Amniotic epithelial cell (primary cell): Measurements from ENCODE around the gene WDR41.

Source experiments
- DNase-seq: peaks from one replicate; pipeline ENCODE4 v3.0.0-alpha.2; 2010; ENCODE audit warnings: low read depth

The WDR41 gene

DNA sequence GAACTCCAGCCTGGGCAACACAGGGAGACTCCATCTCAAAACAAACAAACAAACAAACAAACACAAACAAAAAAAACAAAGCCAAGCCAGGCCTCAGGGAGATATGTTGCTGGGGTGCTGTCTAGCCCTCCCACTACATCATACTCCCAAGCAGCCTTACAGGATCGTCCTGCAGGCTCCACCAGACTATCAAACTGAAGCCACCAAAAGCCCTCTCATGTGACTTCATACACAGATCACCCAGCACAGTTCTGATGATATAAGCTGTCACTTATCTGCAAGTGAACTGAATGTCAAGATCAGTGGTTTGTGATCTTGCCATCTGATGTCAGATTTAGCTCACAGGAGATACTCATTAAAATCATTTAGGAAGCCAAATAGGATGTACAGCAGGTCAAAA, 43.3 kb downstream of the WDR41 start:
- DNase-seq: no peak

GRCh38 chr5:77444356-77444755, 47.8 kb downstream of the WDR41 start:
- DNase-seq: no peak

DNA sequence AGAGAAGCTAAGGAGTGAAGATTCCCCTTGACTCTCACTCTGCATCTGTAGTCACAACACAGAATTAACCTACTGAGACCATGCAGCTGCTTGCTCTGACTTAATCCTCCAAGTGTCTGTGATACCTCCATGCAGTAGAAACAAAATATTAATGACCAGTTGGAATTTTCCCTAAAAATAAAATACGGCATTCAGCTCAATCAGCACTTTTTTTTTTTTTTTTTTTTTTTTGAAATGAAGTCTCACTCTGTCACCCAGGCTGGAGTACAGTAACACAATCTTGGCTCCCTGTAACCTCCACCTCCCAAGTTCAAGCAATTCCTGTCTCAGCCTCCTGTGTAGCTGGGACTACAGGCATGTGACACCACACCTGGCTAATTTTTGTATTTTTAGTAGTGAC, 48.4 kb downstream of the WDR41 start:
- no peak for DNase-seq

DNA sequence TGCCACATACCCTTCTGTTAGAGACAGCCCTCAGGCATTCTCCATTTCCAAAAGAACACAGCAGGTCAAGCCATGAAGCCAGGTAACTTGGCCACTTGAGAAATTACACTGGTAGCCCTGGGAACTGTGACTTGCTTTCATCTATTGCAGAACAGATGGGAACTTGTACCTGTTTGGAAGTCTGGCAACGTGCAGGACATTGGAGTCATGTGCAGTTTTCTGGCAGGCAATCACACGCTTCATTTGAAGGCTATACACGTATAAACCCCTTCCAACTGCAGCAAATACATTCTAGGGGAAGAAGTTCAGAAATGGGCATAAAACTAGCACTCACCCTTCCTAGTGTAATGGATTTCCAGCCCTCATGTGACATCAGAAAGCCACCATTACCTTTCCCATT, 54.0 kb downstream of the WDR41 start:
- DNase-seq: no peak

GRCh38 chr5:77437194-77437593, 54.9 kb downstream of the WDR41 start:
- DNase-seq: no peak

GRCh38 chr5:77431719-77432118, 60.4 kb downstream of the WDR41 start:
- no peak for DNase-seq

DNA sequence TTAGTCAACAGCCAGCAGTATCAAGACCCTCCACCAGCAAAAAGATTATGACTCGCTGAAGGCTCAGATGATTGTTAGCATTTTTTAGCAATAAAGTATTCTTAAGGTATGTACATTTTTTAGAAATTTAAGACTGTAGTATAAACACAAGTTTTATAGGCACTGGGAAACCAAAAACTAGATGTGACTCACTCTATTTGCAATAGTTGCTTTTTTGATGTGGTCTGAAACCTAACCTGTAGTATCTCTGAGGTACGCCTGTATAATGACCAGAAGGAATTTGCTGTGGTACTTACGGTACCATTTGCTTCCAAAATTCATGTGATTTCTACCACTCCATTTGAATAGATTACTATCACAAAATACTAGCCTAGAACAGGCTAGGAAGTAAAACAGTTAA, 60.8 kb downstream of the WDR41 start:
- DNase-seq: no peak

DNA sequence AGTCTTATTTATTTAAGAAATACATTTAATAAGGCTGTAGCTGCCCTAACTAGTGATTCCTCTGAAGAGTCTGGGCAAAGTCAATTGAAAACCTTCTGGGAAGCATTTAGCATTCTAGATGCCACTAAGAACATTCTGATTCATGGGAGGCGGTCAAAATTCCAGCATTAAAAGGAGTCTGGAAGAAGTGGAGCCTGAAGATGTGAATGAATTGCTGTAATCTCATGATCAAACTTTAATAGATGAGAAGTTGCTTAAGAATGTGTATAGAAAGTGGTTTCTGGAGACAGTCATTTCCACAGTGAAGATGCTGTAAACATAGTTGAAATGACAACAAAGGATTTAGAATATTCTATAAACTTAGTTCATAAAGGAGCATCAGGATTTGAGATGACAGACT, 61.4 kb downstream of the WDR41 start:
- no peak for DNase-seq

GRCh38 chr5:77428526-77428925, 63.6 kb downstream of the WDR41 start:
- DNase-seq: no peak

GRCh38 chr5:77427998-77428397, 64.1 kb downstream of the WDR41 start:
- no peak for DNase-seq

DNA sequence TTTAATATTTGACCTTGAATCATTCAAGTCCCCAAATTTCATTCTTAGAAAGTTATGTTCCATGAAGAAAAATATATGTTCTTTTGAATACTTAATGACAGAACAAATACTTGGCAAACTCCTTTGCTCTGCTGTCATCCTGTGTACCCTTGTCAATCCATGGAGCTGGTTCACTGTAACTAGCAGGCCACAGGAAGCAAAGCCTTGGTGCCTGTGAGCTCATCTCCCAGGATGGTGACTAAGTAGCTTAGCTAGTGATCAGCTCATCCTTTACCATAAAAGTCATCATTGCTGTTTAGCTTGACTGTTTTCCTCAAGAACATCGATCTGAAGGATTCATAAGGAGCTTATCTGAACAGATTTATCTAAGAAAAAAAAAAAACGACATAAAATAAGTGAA, 65.4 kb downstream of the WDR41 start:
- peak; percentile 30 for DNase-seq

DNA sequence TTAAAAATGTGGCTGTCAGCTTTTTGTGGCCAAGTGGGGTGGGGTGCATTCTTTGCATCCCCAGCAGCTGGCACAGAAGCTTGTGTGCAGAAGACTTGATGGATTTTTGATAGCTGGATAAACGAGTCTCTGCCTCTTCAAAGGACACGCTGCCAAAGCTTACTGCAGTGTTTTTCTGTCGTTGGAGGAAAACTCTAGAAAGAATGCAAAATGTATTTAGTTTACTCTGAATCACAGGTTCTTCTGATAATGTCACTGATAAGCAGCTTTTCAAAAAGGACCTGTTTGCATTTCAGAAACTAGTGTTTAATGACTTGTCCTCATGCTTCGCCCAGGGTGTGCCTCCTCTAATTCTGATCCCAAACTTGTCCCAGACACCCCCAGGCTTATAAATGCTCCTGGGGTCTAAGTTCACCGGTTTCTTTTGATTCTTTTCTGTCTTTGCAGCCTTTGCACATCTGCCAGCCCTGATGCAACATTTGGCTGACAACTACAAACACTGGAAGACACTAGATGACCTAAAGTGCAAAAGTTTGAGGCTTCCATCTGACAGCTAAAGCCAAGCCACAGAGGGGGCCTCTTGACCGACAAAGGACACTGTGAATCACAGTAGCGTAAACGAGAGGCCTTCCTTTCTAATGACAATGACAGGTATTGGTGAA, 66.0 kb downstream of the WDR41 start:
- no peak for DNase-seq

DNA sequence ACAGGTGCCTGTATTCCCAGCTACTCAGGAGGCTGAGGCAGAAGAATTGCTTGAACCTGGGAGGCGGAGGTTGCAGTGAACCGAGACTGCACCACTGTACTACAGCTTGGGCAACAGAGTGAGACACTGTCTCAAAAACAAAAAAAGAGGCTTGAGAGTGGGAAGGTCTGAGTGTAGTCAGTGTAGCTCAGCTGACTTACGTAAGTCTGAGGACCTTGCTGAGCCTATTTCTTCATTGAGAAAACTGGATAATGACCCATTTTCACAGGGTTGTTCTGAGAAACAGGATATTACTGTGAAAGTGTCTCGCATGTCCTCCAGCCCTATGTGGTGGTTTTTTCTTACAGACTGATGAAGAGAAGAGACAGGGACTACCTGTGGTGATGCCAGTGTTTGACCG, 66.7 kb downstream of the WDR41 start:
- DNase-seq: no peak

GRCh38 chr5:77424921-77425320, 67.2 kb downstream of the WDR41 start:
- DNase-seq: no peak

DNA sequence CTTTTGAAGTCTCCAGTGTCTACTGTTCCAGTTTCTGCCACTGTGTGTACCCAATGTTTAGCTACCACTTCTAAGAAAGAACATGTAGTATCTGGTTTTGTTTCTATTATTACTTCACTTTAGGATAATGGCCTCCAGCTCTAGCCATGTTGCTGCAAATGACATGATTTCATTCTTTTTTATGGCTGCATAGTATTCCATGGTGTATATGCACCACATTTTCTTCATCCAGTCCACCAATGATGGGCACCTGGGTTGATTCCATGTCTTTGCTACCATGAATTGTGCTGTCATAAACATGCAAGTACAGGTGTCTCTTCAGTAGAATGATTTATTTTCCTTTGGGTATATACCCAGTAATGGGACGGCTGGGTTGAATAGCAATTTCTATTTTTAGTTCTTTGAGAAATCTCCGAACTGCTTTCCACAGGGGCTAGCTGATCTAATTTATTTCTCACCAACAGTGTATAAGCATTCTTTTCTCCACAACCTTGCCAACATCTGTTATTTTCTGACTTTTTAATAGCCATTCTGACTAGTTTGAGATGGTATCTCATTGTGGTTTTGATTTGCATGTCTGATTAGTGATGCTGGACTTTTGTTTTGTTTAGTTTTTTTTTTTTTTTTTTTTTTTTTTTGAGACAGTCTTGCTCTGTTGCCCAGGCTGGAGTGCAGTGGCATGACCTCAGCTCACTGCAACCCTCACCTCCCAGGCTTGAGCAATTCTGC, 68.9 kb downstream of the WDR41 start:
- no peak for DNase-seq

DNA sequence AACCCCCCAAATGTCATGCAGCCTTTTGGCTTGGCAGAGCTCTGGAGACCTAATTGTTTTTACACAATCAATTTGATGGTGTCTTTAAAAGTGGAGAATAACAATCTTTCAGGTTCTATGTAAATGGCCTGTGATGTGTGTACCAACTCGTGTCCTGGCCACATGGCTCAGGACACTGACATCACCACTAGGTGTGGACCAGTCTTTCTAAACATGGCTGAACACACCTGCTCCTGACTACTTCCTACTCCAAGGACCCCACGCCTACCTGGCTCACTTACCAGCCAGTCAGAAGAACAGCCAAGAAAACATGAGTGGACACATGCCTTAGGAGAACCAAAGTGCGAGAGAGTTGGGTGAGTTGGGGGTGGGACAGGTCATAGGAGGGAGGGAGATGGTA, 71.2 kb downstream of the WDR41 start:
- DNase-seq: no peak

DNA sequence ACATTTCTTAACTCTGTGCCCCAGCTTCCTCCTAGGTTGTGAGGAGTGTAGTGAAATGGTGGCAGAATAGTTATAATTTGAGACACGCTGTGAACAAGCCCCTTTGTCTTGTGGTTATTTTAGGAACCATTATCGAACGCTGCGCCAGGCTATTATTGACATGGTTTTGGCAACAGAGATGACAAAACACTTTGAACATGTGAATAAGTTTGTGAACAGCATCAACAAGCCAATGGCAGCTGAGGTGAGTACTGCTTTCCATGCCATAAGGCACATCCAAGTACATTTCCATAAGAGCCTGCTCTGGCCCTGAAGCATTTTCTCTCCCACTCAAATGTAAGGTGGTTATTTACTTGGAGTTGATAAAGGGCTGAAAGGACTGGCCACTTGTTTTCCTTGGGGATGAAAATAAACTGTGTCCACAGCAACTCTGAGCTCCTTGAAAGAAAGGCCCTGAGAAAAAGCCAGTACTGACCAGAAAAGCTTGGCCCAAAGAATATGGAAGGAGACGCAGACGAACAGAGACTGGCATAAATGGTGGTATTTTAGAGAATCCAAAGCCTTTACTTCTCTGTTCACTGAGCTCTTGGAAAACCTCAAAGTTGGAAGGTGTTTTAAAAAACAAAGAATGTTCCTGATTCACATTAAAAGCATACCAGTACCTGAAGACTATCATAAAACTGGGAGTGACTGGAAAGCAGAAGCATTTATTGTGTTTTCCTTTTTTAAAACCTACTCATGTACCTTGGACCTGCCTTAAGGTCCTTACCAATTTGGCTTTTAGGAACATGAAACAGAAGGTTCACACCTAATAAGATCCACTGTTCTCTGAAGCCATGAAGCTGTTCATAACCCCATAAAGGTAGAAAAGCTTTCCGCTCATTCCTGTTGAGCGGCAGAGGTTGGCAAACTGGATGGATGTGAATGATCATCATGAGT, 72.2 kb downstream of the WDR41 start:
- DNase-seq: no peak

GRCh38 chr5:77418601-77419581, 73.2 kb downstream of the WDR41 start:
- DNase-seq: no peak

DNA sequence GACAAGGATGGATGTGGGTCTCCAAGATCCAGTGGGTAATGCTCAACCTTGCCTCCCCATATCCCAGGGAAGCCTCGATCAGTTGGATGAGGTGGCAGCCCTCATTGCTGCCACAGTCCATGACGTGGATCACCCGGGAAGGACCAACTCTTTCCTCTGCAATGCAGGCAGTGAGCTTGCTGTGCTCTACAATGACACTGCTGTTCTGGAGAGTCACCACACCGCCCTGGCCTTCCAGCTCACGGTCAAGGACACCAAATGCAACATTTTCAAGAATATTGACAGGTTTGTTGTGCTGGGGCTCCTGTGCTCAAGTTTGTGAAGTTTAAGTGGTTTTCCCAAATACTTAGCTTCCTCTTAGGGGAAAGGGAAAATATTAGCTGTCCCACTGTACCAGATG, 74.0 kb downstream of the WDR41 start:
- DNase-seq: no peak

GRCh38 chr5:77413049-77413448, 79.1 kb downstream of the WDR41 start:
- no peak for DNase-seq

GRCh38 chr5:77409870-77410621, 82.1 kb downstream of the WDR41 start:
- no peak for DNase-seq
